Type B pancreatic cell (in vitro differentiated cells): ENCODE measurements around the gene CCN2. TPM values are rescaled to one million over a fixed set of nuclear protein-coding genes. Genes with fewer than 3 reads are reported as not detected.

ENCODE experiments used
- DNase-seq: peaks from one replicate; pipeline ENCODE4 v3.0.0; 2021; ENCODE audit warnings: mixed read lengths; ENCODE audit not compliant: unreplicated experiment; ENCODE audit errors: extremely low spot score
- H3K27ac Mint-ChIP-seq: 2 replicates; pipeline ENCODE4 v1.8.0; 2021; ENCODE audit warnings: mild to moderate bottlenecking, mixed read lengths
- H3K27me3 Mint-ChIP-seq: 2 replicates; pipeline ENCODE4 v1.8.0; 2021; ENCODE audit warnings: mixed read lengths
- H3K36me3 Mint-ChIP-seq: 2 replicates; pipeline ENCODE4 v1.8.0; 2021; ENCODE audit warnings: mixed read lengths
- H3K4me1 Mint-ChIP-seq: one replicate; pipeline ENCODE4 v1.8.0; 2021; ENCODE audit warnings: mixed read lengths; ENCODE audit not compliant: unreplicated experiment
- H3K4me3 Mint-ChIP-seq: 2 replicates; pipeline ENCODE4 v1.8.0; 2021; ENCODE audit warnings: mild to moderate bottlenecking, mixed read lengths
- H3K9me3 Mint-ChIP-seq: 2 replicates; pipeline ENCODE4 v1.8.0; 2021; ENCODE audit warnings: mixed read lengths
- CTCF ChIP-seq: fragments of 200-600 bp; sonication (generic); conservative IDR thresholded peaks from 2 replicates; pipeline ENCODE4 v1.5.0; 2021; ENCODE audit warnings: antibody characterized with exemption, mild to moderate bottlenecking
- total RNA-seq: library from RNA; stranded (reverse); gene quantifications from 2 replicates; pipeline ENCODE4 v1.2.1, GENCODE V29; 2021; ENCODE audit warnings: low replicate concordance

The CCN2 gene
- total RNA-seq, 1 donor from 2014 or later: 33.8 TPM

- H3K27me3 Mint-ChIP-seq: peaks cover 6% of the 10 kb centered on the region
- no peak for DNase-seq
- H3K9me3 Mint-ChIP-seq: no peaks in the 10 kb centered on the region
- TF ChIP-seq CTCF: no peak
- H3K27ac Mint-ChIP-seq: peak overlapping the region; percentile 5
- H3K4me3 Mint-ChIP-seq: no peak overlapping the region
- H3K36me3 Mint-ChIP-seq: peaks cover 8% of the 10 kb centered on the region
- peaks cover 21% of the 10 kb centered on the region for H3K4me1 Mint-ChIP-seq
These were observed 3.9 kb downstream of the CCN2 start for GRCh38 chr6:131946992-131947955.

GRCh38 chr6:131946404-131946991, 4.7 kb downstream of the CCN2 start:
- H3K27me3 Mint-ChIP-seq: peaks cover 4% of the 10 kb centered on the region
- H3K4me3 Mint-ChIP-seq: no peak overlapping the region
- H3K4me1 Mint-ChIP-seq: peaks cover 16% of the 10 kb centered on the region
- no peaks in the 10 kb centered on the region for H3K9me3 Mint-ChIP-seq
- no peak for DNase-seq
- TF ChIP-seq CTCF: no peak
- peak overlapping the region; percentile 5 for H3K27ac Mint-ChIP-seq
- peaks cover 8% of the 10 kb centered on the region for H3K36me3 Mint-ChIP-seq

- DNase-seq: no peak
- Mint-ChIP-seq H3K4me1 (peaks cover 14% of the 10 kb centered on the region), H3K36me3 (peaks cover 8% of the 10 kb centered on the region), H3K27ac (no peak overlapping the region), H3K9me3 (no peaks in the 10 kb centered on the region), H3K4me3 (no peak overlapping the region), H3K27me3 (no peaks in the 10 kb centered on the region)
- TF ChIP-seq CTCF: no peak
These were observed 5.2 kb downstream of the CCN2 start for GRCh38 chr6:131945971-131946370.

- H3K27me3 Mint-ChIP-seq: no peaks in the 10 kb centered on the region
- H3K4me3 Mint-ChIP-seq: no peak overlapping the region
- no peaks in the 10 kb centered on the region for H3K9me3 Mint-ChIP-seq
- no peak for DNase-seq
- peaks cover 5% of the 10 kb centered on the region for H3K4me1 Mint-ChIP-seq
- H3K36me3 Mint-ChIP-seq: no peaks in the 10 kb centered on the region
- no peak overlapping the region for H3K27ac Mint-ChIP-seq
- TF ChIP-seq CTCF: no peak
These were observed 13.2 kb downstream of the CCN2 start for GRCh38 chr6:131937703-131938631.

- no peak overlapping the region for H3K4me3 Mint-ChIP-seq
- no peak for DNase-seq
- no peaks in the 10 kb centered on the region for H3K27me3 Mint-ChIP-seq
- no peaks in the 10 kb centered on the region for H3K36me3 Mint-ChIP-seq
- H3K27ac Mint-ChIP-seq: no peak overlapping the region
- H3K4me1 Mint-ChIP-seq: peaks cover 5% of the 10 kb centered on the region
- TF ChIP-seq CTCF: no peak
- H3K9me3 Mint-ChIP-seq: no peaks in the 10 kb centered on the region
These were observed 13.9 kb downstream of the CCN2 start for GRCh38 chr6:131937226-131937625.
